SU-DHL-6 (cell line): Measurements from ENCODE around the gene ZNF12.

Experiments used
- H2AFZ ChIP-seq: fragments of 200-600 bp; sonication (generic); 2 replicates; pipeline ENCODE4 v1.6.1; 2014; ENCODE audit warnings: low read depth, mild to moderate bottlenecking, moderate library complexity, mixed read lengths, antibody characterized with exemption, low read length; ENCODE audit not compliant: severe bottlenecking
- H3F3A ChIP-seq: fragments of 200-600 bp; shearing (Covaris generic); 2 replicates; pipeline ENCODE4 v1.6.0; 2016; ENCODE audit warnings: antibody characterized with exemption, mild to moderate bottlenecking; ENCODE audit not compliant: insufficient read depth
- H3K27ac ChIP-seq: fragments of 200-600 bp; sonication (generic); 2 replicates; pipeline ENCODE4 v1.5.1; 2016; ENCODE audit warnings: low read depth, mild to moderate bottlenecking, low read length, moderate library complexity, mixed read lengths
- H3K27me3 ChIP-seq: fragments of 200-600 bp; sonication (generic), shearing (Covaris generic); 2 replicates; pipeline ENCODE4 v1.6.0; 2014; ENCODE audit warnings: mild to moderate bottlenecking, low read length
- H3K36me3 ChIP-seq: fragments of 200-600 bp; sonication (generic); 2 replicates; pipeline ENCODE4 v1.6.1; 2014; ENCODE audit warnings: mild to moderate bottlenecking, low read length, mixed read lengths
- H3K4me2 ChIP-seq: fragments of 300-600, 200-600 bp; shearing (Covaris generic), sonication (generic); 2 replicates; pipeline ENCODE4 v1.6.0; 2014; ENCODE audit warnings: low read length, low read depth, mild to moderate bottlenecking; ENCODE audit not compliant: poor library complexity, severe bottlenecking
- H3K4me3 ChIP-seq: fragments of 200-600 bp; sonication (generic); 2 replicates; pipeline ENCODE4 v1.5.1; 2014; ENCODE audit warnings: antibody characterized with exemption, low read length, mild to moderate bottlenecking, mixed read lengths; ENCODE audit not compliant: insufficient read depth, poor library complexity, severe bottlenecking
- H3K79me2 ChIP-seq: fragments of 200-600 bp; sonication (generic); 2 replicates; pipeline ENCODE4 v1.6.1; 2014; ENCODE audit warnings: mild to moderate bottlenecking, low read length, moderate library complexity; ENCODE audit not compliant: insufficient read depth
- H3K9ac ChIP-seq: fragments of 200-600 bp; sonication (generic); 2 replicates; pipeline ENCODE4 v1.7.0; 2014; ENCODE audit warnings: mild to moderate bottlenecking, low read length
- H3K9me2 ChIP-seq: fragments of 200-600 bp; sonication (generic); replicated peaks from 2 replicates; pipeline ENCODE4 v1.6.1; 2014; ENCODE audit warnings: low read length; ENCODE audit not compliant: insufficient read depth
- H3K9me3 ChIP-seq: fragments of 200-600 bp; sonication (generic); 2 replicates; pipeline ENCODE4 v1.6.1; 2014; ENCODE audit warnings: low read length, mixed read lengths; ENCODE audit not compliant: insufficient read depth
- H4K20me1 ChIP-seq: fragments of 200-600 bp; sonication (generic); 2 replicates; pipeline ENCODE4 v1.6.1; 2014; ENCODE audit warnings: low read depth, mild to moderate bottlenecking, antibody characterized with exemption, low read length, moderate library complexity, mixed read lengths
- EZH2phosphoT487 ChIP-seq: fragments of 200-600 bp; sonication (generic), shearing (Covaris generic); conservative IDR thresholded peaks from 2 replicates; pipeline ENCODE4 v1.6.1; 2018; ENCODE audit warnings: mild to moderate bottlenecking, antibody characterized with exemption, low read length, moderate library complexity, mixed read lengths
- TF ChIP-seq, protein P1 (sequence below): fragments of 200-600 bp; sonication (generic); IDR thresholded peaks from one replicate; pipeline ENCODE4 v1.5.1; 2017; ENCODE audit warnings: antibody characterized with exemption, mild to moderate bottlenecking, low read length, moderate library complexity; ENCODE audit not compliant: insufficient read depth, poor library complexity, severe bottlenecking

ZNF12 gene

DNA sequence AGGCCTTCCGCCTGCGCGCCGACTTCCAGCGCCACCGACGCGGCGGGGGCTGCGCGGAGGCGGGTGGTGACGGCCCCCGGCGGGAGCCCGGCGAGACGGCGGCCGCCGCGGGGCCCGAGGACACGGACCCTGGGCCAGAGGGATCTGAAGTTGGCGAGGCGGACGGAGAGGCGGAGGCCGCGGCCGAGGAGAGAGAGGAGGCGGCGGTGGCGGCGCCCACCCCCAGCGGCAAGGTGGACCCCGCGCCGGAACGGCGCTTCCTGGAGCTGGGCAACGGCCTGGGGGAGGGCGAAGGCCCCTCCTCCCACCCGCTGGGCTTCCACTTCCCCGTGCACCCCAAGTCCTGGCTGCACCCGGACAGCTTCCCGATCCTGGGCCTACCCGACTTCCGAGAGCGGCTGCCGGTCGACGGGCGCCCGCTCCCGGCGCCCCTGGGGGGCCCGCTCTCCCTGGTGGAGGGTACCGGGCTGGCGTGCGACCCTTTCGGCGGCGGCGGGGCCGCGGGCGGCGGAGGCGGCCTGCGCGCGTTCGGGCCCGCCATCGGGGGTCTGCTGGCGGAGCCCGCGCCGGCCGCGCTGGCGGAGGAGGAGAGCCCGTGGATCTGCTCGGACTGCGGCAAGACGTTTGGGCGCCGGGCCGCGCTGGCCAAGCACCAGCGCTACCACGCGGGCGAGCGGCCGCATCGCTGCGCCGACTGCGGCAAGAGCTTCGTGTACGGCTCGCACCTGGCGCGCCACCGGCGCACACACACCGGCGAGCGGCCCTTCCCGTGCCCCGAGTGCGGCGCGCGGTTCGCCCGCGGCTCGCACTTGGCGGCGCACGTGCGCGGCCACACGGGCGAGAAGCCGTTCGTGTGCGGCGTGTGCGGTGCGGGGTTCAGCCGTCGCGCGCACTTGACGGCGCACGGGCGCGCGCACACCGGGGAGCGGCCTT lies 53.4 kb downstream of the ZNF12 start:
- H3K79me2 ChIP-seq, result no peaks in the 10 kb centered on the region
- no peaks in the 10 kb centered on the region for H3K9me3 ChIP-seq
- no peaks in the 10 kb centered on the region for H4K20me1 ChIP-seq
- H3K9ac ChIP-seq, result no peak overlapping the region
- H3K36me3 ChIP-seq, result no peaks in the 10 kb centered on the region; the same call in 1 of the 2 replicates
- H3K4me3 ChIP-seq, result no peak overlapping the region
- H3K9me2 ChIP-seq, result no peaks in the 10 kb centered on the region
- H3F3A ChIP-seq, result 0 out of 2 replicates have a peak, but pooled peaks cover 4% of the 10 kb centered on the region
- H3K27ac ChIP-seq, result no peak overlapping the region
- no peak overlapping the region for H2AFZ ChIP-seq
- no peak overlapping the region for H3K4me2 ChIP-seq
- no peak for TF ChIP-seq EZH2phosphoT487
- TF ChIP-seq, protein P1, sequence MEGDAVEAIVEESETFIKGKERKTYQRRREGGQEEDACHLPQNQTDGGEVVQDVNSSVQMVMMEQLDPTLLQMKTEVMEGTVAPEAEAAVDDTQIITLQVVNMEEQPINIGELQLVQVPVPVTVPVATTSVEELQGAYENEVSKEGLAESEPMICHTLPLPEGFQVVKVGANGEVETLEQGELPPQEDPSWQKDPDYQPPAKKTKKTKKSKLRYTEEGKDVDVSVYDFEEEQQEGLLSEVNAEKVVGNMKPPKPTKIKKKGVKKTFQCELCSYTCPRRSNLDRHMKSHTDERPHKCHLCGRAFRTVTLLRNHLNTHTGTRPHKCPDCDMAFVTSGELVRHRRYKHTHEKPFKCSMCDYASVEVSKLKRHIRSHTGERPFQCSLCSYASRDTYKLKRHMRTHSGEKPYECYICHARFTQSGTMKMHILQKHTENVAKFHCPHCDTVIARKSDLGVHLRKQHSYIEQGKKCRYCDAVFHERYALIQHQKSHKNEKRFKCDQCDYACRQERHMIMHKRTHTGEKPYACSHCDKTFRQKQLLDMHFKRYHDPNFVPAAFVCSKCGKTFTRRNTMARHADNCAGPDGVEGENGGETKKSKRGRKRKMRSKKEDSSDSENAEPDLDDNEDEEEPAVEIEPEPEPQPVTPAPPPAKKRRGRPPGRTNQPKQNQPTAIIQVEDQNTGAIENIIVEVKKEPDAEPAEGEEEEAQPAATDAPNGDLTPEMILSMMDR, result no peak
- no peaks in the 10 kb centered on the region for H3K27me3 ChIP-seq

DNA sequence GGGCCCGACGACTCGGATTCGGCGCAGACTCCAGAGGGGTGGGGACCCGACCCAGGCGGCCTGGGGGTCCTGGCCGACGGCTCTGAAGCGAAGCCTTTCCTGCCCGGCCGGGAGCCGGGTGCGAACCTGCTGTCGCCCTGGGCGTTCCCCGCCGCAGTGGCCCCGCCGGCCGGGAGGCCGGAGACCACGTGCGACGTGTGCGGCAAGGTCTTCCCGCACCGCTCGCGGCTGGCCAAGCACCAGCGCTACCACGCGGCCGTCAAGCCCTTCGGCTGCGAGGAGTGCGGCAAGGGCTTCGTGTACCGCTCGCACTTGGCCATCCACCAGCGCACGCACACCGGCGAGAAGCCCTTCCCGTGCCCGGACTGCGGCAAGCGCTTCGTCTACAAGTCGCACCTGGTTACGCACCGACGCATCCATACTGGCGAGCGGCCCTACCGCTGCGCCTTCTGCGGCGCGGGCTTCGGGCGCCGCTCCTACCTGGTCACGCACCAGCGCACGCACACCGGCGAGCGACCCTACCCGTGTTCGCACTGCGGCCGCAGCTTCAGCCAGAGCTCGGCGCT lies 54.2 kb downstream of the ZNF12 start:
- Histone ChIP-seq H3K79me2 (no peaks in the 10 kb centered on the region), H2AFZ (no peak overlapping the region), H3K27ac (no peak overlapping the region), H3K4me3 (no peak overlapping the region), H3K36me3 (no peaks in the 10 kb centered on the region; the same call in 1 of the 2 replicates), H4K20me1 (no peaks in the 10 kb centered on the region), H3K27me3 (no peaks in the 10 kb centered on the region), H3K9ac (no peak overlapping the region), H3K4me2 (no peak overlapping the region), H3K9me3 (no peaks in the 10 kb centered on the region), H3F3A (0 out of 2 replicates have a peak, but pooled peaks cover 4% of the 10 kb centered on the region), H3K9me2 (no peaks in the 10 kb centered on the region)
- TF ChIP-seq, protein P1, result no peak
- TF ChIP-seq EZH2phosphoT487, result no peak

DNA sequence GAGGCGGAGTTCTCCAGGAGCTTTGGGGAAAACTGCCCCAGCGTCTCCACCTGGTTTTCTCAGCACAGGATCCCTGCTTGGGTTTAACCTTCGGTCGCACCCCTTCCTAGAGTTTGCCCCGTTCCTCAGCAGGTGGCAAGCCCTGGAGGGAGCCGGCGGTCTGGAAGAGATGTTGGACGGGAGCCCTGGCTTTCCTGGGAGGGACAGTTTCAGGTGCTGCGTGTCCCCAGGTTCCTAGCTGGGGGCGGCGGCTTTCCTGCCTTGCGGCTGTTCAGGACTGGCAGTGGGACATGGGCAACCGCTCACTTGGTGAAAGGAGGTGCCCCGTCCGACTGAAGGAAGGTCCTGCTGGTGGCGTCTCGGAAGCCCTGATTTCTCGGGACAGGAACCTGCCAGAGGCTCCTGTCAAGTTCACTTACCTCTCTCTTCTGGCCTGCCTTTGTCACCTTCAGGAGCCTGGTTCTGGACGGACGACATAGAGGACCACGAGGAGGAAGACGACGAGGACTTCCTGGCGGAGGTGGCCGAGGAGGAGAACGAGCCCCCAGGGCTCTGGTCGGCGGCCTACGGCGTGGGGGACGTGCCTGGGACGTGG lies 54.8 kb downstream of the ZNF12 start:
- no peaks in the 10 kb centered on the region for H3K79me2 ChIP-seq
- H3K27ac ChIP-seq, result no peak overlapping the region
- H3F3A ChIP-seq, result no peaks in the 10 kb centered on the region
- no peak overlapping the region for H2AFZ ChIP-seq
- H3K4me2 ChIP-seq, result no peak overlapping the region
- no peaks in the 10 kb centered on the region for H3K9me3 ChIP-seq
- no peak for TF ChIP-seq EZH2phosphoT487
- TF ChIP-seq, protein P1, result no peak
- no peaks in the 10 kb centered on the region for H3K9me2 ChIP-seq
- H3K9ac ChIP-seq, result no peak overlapping the region
- H4K20me1 ChIP-seq, result no peaks in the 10 kb centered on the region
- no peaks in the 10 kb centered on the region; the same call in 1 of the 2 replicates for H3K36me3 ChIP-seq
- no peak overlapping the region for H3K4me3 ChIP-seq
- no peaks in the 10 kb centered on the region for H3K27me3 ChIP-seq
